ENCODE measurements around the gene KCNC3.

KCNC3 gene

DNA sequence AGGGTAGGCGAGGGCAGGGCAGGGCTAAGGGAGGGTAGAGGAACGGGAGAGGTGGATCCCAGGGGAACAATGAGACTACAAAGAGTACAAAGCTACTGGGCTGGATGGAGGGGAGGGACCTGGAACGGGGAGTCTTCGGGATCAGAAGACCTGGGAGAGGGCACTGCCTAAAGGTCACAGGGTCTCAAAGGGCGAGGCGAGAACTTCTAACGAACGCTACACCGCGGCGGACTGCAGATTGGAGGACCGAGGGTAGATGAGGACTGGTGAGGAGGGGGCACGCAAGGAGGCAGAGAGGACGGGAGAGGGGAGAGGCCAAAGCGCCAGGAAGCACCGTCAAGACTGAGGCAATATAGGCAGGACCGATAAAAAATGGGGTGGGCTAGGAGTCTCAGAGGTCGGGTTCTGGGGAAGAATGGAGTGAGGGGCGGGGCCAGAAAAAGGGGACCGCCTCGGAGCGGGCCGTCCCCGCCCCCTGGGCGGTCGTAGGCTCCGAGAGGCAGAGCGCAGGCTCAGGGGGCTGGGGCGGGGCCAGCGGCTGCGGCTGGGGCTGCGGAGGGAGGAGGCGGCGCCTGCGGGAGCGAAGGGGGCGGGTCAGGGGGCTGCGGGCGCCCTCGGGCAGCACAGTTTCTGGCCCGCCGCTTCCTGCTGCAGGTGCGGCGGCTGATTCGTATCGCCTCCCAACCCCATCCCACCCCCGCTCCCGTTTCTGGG lies 1.3 kb upstream of the KCNC3 start (continued):
- TF ChIP-seq ZNF433 (tag by site-specific recombination; IDR thresholded peaks at IDR 0.05; ENCODE audit: low read depth) (no peak), ZNF501 (tag by site-specific recombination; IDR thresholded peaks at IDR 0.05) (no peak), SP7 (tag by site-specific recombination; IDR thresholded peaks at IDR 0.05) (peak; percentile 34; the same call in 1 of the 2 replicates), ZNF473 (tag by site-specific recombination; IDR thresholded peaks at IDR 0.05) (no peak), GLIS1 (tag by site-specific recombination; IDR thresholded peaks at IDR 0.05) (peak; percentile 42), ZNF660 (tag by site-specific recombination; IDR thresholded peaks at IDR 0.05) (0 out of 2 replicates have a peak, but pooled peaks have one; percentile 30), ZNF830 (tag by site-specific recombination; IDR thresholded peaks at IDR 0.05; ENCODE audit: low read depth) (no peak), ZNF791 (tag by site-specific recombination; IDR thresholded peaks at IDR 0.05) (no peak), ZBTB17 (tag by site-specific recombination; IDR thresholded peaks at IDR 0.05) (peak; percentile 74), SETDB1 (IDR thresholded peaks at IDR 0.05; ENCODE audit: insufficient read length, low read length) (no peak), WT1 (tag by site-specific recombination; IDR thresholded peaks at IDR 0.05) (no peak), SCRT2 (tag by site-specific recombination; IDR thresholded peaks at IDR 0.05) (no peak), ZNF121 (tag by site-specific recombination; IDR thresholded peaks at IDR 0.05) (no peak), ZNF311 (tag by site-specific recombination; IDR thresholded peaks at IDR 0.05; ENCODE audit: borderline replicate concordance) (0 out of 2 replicates have a peak, but pooled peaks have one; percentile 19), ZNF677 (tag by site-specific recombination; IDR thresholded peaks at IDR 0.05) (no peak), ZNF214 (tag by site-specific recombination; IDR thresholded peaks at IDR 0.05; ENCODE audit: borderline replicate concordance) (no peak), KLF1 (tag by site-specific recombination; IDR thresholded peaks at IDR 0.05) (peak; percentile 24; the same call in 1 of the 2 replicates), KLF16 (tag by site-specific recombination; IDR thresholded peaks at IDR 0.05) (no peak), ZNF555 (tag by site-specific recombination; conservative IDR thresholded peaks at IDR 0.05) (no peak)
- TF ChIP-seq, protein P1, sequence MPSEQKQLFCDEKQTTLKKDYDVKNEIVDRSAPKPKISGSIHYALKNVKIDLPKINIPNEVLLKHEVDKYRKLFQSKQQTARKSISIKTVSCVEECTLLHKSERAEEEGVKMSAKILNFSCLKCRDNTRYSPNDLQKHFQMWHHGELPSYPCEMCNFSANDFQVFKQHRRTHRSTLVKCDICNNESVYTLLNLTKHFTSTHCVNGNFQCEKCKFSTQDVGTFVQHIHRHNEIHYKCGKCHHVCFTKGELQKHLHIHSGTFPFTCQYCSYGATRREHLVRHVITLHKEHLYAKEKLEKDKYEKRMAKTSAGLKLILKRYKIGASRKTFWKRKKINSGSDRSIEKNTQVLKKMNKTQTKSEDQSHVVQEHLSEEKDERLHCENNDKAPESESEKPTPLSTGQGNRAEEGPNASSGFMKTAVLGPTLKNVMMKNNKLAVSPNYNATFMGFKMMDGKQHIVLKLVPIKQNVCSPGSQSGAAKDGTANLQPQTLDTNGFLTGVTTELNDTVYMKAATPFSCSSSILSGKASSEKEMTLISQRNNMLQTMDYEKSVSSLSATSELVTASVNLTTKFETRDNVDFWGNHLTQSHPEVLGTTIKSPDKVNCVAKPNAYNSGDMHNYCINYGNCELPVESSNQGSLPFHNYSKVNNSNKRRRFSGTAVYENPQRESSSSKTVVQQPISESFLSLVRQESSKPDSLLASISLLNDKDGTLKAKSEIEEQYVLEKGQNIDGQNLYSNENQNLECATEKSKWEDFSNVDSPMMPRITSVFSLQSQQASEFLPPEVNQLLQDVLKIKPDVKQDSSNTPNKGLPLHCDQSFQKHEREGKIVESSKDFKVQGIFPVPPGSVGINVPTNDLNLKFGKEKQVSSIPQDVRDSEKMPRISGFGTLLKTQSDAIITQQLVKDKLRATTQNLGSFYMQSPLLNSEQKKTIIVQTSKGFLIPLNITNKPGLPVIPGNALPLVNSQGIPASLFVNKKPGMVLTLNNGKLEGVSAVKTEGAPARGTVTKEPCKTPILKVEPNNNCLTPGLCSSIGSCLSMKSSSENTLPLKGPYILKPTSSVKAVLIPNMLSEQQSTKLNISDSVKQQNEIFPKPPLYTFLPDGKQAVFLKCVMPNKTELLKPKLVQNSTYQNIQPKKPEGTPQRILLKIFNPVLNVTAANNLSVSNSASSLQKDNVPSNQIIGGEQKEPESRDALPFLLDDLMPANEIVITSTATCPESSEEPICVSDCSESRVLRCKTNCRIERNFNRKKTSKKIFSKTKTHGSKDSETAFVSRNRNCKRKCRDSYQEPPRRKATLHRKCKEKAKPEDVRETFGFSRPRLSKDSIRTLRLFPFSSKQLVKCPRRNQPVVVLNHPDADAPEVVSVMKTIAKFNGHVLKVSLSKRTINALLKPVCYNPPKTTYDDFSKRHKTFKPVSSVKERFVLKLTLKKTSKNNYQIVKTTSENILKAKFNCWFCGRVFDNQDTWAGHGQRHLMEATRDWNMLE (tag by site-specific recombination; conservative IDR thresholded peaks at IDR 0.05; ENCODE audit: low read depth), result no peak
- TF ChIP-seq, protein P2, sequence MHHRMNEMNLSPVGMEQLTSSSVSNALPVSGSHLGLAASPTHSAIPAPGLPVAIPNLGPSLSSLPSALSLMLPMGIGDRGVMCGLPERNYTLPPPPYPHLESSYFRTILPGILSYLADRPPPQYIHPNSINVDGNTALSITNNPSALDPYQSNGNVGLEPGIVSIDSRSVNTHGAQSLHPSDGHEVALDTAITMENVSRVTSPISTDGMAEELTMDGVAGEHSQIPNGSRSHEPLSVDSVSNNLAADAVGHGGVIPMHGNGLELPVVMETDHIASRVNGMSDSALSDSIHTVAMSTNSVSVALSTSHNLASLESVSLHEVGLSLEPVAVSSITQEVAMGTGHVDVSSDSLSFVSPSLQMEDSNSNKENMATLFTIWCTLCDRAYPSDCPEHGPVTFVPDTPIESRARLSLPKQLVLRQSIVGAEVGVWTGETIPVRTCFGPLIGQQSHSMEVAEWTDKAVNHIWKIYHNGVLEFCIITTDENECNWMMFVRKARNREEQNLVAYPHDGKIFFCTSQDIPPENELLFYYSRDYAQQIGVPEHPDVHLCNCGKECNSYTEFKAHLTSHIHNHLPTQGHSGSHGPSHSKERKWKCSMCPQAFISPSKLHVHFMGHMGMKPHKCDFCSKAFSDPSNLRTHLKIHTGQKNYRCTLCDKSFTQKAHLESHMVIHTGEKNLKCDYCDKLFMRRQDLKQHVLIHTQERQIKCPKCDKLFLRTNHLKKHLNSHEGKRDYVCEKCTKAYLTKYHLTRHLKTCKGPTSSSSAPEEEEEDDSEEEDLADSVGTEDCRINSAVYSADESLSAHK (tag by site-specific recombination; IDR thresholded peaks at IDR 0.05), result 0 out of 2 replicates have a peak, but pooled peaks have one; percentile 4
- TF ChIP-seq, protein P3, sequence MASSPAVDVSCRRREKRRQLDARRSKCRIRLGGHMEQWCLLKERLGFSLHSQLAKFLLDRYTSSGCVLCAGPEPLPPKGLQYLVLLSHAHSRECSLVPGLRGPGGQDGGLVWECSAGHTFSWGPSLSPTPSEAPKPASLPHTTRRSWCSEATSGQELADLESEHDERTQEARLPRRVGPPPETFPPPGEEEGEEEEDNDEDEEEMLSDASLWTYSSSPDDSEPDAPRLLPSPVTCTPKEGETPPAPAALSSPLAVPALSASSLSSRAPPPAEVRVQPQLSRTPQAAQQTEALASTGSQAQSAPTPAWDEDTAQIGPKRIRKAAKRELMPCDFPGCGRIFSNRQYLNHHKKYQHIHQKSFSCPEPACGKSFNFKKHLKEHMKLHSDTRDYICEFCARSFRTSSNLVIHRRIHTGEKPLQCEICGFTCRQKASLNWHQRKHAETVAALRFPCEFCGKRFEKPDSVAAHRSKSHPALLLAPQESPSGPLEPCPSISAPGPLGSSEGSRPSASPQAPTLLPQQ (tag by site-specific recombination; IDR thresholded peaks at IDR 0.05), result no peak
- TF ChIP-seq, protein P4, sequence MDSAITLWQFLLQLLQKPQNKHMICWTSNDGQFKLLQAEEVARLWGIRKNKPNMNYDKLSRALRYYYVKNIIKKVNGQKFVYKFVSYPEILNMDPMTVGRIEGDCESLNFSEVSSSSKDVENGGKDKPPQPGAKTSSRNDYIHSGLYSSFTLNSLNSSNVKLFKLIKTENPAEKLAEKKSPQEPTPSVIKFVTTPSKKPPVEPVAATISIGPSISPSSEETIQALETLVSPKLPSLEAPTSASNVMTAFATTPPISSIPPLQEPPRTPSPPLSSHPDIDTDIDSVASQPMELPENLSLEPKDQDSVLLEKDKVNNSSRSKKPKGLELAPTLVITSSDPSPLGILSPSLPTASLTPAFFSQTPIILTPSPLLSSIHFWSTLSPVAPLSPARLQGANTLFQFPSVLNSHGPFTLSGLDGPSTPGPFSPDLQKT (IDR thresholded peaks at IDR 0.05; ENCODE audit: borderline replicate concordance, low read depth, low read length), result no peak
- TF ChIP-seq, protein P5, sequence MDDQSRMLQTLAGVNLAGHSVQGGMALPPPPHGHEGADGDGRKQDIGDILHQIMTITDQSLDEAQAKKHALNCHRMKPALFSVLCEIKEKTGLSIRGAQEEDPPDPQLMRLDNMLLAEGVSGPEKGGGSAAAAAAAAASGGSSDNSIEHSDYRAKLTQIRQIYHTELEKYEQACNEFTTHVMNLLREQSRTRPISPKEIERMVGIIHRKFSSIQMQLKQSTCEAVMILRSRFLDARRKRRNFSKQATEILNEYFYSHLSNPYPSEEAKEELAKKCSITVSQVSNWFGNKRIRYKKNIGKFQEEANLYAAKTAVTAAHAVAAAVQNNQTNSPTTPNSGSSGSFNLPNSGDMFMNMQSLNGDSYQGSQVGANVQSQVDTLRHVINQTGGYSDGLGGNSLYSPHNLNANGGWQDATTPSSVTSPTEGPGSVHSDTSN (CRISPR knock-in tag; IDR thresholded peaks at IDR 0.05), result no peak
- TF ChIP-seq, protein P6, sequence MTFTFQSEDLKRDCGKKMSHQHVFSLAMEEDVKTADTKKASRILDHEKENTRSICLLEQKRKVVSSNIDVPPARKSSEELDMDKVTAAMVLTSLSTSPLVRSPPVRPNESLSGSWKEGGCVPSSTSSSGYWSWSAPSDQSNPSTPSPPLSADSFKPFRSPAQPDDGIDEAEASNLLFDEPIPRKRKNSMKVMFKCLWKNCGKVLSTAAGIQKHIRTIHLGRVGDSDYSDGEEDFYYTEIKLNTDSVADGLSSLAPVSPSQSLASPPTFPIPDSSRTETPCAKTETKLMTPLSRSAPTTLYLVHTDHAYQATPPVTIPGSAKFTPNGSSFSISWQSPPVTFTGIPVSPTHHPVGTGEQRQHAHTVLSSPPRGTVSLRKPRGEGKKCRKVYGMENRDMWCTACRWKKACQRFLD (tag by site-specific recombination; IDR thresholded peaks at IDR 0.05), result no peak

Data from HEK293 (cell line).